ENCODE measurements around the gene TTLL4.

- no peak for TF ChIP-seq CTCF (IDR thresholded peaks at IDR 0.05)
- no peak for TF ChIP-seq POLR2A (IDR thresholded peaks at IDR 0.05)
Measured at GRCh38 chr2:218783688-218784087, 73.1 kb downstream of the TTLL4 start.
